ENCODE measurements around the gene PALB2.
A peak's percentile ranks its signal among the peaks of the same experiment; 100 is the strongest.

The PALB2 gene

DNA sequence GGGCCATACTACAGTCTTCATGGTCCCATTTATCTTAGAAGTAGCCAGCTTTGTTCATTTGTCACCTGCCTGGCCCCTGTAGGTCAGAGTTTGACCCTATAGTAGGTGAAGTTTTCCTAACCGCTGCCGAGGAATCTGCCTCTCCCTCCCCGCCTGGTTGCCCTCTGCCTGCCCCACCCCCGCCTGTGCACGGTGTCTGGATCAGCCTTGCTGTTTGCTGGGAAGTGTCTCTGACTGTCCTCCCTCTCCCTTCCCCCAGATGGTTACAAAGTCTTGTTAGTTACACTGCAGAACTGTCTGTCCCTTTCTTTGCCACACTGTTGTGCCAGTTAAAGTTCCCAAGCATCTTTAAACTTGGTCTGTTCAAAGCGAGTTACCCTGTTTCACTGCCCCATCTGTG lies 77.9 kb downstream of the PALB2 start:
- no peak for TF ChIP-seq ZBTB7A (IDR thresholded peaks at IDR 0.05; ENCODE audit: low read depth)
- TF ChIP-seq EP300 (IDR thresholded peaks at IDR 0.05; ENCODE audit: borderline replicate concordance), result no peak
- no peak for TF ChIP-seq EGR1 (IDR thresholded peaks at IDR 0.05)
- no peak for TF ChIP-seq TAF1 (IDR thresholded peaks at IDR 0.05; ENCODE audit: low read depth)
- TF ChIP-seq CREB1 (IDR thresholded peaks at IDR 0.05; ENCODE audit: low read depth), result no peak
- no peak for TF ChIP-seq CEBPB (IDR thresholded peaks at IDR 0.05)
- TF ChIP-seq YY1 (IDR thresholded peaks at IDR 0.05; ENCODE audit: low read depth), result no peak
- TF ChIP-seq, protein P1, sequence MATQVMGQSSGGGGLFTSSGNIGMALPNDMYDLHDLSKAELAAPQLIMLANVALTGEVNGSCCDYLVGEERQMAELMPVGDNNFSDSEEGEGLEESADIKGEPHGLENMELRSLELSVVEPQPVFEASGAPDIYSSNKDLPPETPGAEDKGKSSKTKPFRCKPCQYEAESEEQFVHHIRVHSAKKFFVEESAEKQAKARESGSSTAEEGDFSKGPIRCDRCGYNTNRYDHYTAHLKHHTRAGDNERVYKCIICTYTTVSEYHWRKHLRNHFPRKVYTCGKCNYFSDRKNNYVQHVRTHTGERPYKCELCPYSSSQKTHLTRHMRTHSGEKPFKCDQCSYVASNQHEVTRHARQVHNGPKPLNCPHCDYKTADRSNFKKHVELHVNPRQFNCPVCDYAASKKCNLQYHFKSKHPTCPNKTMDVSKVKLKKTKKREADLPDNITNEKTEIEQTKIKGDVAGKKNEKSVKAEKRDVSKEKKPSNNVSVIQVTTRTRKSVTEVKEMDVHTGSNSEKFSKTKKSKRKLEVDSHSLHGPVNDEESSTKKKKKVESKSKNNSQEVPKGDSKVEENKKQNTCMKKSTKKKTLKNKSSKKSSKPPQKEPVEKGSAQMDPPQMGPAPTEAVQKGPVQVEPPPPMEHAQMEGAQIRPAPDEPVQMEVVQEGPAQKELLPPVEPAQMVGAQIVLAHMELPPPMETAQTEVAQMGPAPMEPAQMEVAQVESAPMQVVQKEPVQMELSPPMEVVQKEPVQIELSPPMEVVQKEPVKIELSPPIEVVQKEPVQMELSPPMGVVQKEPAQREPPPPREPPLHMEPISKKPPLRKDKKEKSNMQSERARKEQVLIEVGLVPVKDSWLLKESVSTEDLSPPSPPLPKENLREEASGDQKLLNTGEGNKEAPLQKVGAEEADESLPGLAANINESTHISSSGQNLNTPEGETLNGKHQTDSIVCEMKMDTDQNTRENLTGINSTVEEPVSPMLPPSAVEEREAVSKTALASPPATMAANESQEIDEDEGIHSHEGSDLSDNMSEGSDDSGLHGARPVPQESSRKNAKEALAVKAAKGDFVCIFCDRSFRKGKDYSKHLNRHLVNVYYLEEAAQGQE (IDR thresholded peaks at IDR 0.05; ENCODE audit: low read depth), result no peak
- no peak for TF ChIP-seq TEAD4 (IDR thresholded peaks at IDR 0.05)
- no peak for TF ChIP-seq RAD21 (IDR thresholded peaks at IDR 0.05; ENCODE audit: low read depth)
- TF ChIP-seq NFIC (IDR thresholded peaks at IDR 0.05), result no peak
- TF ChIP-seq, protein P2, sequence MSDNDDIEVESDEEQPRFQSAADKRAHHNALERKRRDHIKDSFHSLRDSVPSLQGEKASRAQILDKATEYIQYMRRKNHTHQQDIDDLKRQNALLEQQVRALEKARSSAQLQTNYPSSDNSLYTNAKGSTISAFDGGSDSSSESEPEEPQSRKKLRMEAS (IDR thresholded peaks at IDR 0.05), result no peak
- TF ChIP-seq, protein P3, sequence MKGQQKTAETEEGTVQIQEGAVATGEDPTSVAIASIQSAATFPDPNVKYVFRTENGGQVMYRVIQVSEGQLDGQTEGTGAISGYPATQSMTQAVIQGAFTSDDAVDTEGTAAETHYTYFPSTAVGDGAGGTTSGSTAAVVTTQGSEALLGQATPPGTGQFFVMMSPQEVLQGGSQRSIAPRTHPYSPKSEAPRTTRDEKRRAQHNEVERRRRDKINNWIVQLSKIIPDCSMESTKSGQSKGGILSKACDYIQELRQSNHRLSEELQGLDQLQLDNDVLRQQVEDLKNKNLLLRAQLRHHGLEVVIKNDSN (IDR thresholded peaks at IDR 0.05), result no peak
- TF ChIP-seq FOXM1 (IDR thresholded peaks at IDR 0.05; ENCODE audit: borderline replicate concordance, low read depth), result no peak

DNA sequence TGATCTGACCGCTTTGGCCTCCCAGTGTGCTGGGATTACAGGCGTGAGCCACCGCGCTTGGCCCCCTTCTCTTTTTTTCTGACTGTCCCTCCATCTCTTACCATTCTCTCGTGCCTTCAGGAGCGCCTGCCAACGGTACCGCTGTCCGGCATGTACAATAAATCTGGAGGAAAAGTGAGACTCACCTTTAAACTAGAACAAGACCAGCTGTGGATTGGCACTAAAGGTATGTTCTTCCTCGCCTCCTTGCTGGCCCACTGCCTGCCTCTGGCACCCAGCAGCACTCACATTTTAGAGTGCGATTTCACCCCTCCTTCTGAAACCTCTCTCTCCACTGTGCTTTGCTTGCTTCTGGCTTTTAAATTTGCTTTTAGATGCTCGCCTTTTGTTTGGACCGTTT lies 78.6 kb downstream of the PALB2 start:
- TF ChIP-seq, protein P2 (IDR thresholded peaks at IDR 0.05), result no peak
- TF ChIP-seq YY1 (IDR thresholded peaks at IDR 0.05; ENCODE audit: low read depth) (no peak), FOXM1 (IDR thresholded peaks at IDR 0.05; ENCODE audit: borderline replicate concordance, low read depth) (no peak), NFIC (IDR thresholded peaks at IDR 0.05) (no peak), CEBPB (IDR thresholded peaks at IDR 0.05) (no peak), TEAD4 (IDR thresholded peaks at IDR 0.05) (no peak), ZBTB7A (IDR thresholded peaks at IDR 0.05; ENCODE audit: low read depth) (no peak), RAD21 (IDR thresholded peaks at IDR 0.05; ENCODE audit: low read depth) (no peak), EP300 (IDR thresholded peaks at IDR 0.05; ENCODE audit: borderline replicate concordance) (no peak), TAF1 (IDR thresholded peaks at IDR 0.05; ENCODE audit: low read depth) (no peak), EGR1 (IDR thresholded peaks at IDR 0.05) (no peak), TCF12 (IDR thresholded peaks at IDR 0.05; ENCODE audit: low read depth) (no peak), CREB1 (IDR thresholded peaks at IDR 0.05; ENCODE audit: low read depth) (no peak)
- TF ChIP-seq, protein P1 (IDR thresholded peaks at IDR 0.05; ENCODE audit: low read depth), result no peak
- TF ChIP-seq, protein P3 (IDR thresholded peaks at IDR 0.05), result no peak

DNA sequence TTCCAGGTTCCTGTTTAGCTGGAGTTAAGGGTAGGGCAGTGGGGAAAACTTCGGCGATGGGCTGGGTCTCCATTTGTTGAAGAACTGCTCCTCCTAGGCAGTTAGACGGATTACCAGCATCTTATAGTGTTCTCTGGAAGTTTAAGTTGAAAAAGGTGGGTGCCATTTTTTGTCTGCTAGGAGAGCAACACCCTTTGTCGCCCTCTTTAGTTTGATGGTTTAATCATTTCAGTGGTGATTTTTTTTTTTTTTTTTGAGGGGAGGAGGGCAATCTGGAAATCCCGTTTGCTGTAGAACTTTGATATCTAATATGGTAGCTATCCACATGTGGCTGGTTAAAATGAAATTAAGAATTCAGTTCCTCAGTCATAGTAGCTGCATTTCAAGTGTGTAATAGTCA lies 79.5 kb downstream of the PALB2 start:
- TF ChIP-seq RAD21 (IDR thresholded peaks at IDR 0.05; ENCODE audit: low read depth) (no peak), EP300 (IDR thresholded peaks at IDR 0.05; ENCODE audit: borderline replicate concordance) (no peak), TEAD4 (IDR thresholded peaks at IDR 0.05) (no peak), EGR1 (IDR thresholded peaks at IDR 0.05) (no peak), ZBTB7A (IDR thresholded peaks at IDR 0.05; ENCODE audit: low read depth) (no peak), TAF1 (IDR thresholded peaks at IDR 0.05; ENCODE audit: low read depth) (no peak)
- TF ChIP-seq, protein P1 (IDR thresholded peaks at IDR 0.05; ENCODE audit: low read depth), result no peak

DNA sequence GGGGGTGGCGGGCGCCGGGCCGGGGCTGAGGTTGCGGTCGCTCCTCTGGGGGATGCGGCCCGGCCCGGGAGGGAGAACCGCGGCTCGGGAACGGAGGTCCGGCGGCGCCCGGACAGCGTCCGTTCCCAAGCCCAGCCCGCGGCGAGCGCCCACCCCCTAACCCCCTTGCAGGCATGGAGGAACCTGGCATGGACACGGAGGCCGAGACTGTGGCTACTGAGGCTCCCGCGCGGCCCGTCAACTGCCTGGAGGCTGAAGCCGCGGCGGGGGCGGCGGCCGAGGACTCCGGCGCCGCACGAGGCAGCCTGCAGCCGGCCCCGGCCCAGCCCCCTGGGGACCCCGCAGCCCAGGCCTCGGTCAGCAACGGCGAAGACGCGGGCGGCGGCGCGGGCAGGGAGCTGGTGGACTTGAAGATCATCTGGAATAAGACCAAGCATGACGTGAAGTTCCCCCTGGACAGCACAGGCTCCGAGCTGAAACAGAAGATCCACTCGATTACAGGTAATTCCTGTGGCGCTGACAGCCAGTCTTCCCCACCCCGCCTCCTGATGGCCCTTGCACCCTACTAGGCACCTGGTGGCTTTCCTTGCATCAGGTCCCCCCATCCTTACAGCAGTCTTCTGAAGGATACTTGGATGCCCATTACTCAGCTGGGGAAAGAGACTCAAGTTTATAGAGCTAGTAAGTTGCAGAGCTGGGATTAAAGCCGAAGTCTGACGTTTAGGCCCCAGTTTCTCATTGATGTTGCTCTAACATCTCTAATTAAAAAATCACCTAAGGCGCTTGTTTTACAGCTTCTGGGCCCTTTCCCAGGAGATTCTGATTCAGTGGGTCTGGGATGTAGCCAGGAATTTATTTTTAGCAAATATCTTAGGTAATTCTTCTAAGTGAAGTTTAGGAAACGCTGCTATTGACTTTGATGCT lies 83.1 kb downstream of the PALB2 start:
- TF ChIP-seq, protein P3 (IDR thresholded peaks at IDR 0.05), result no peak
- TF ChIP-seq TAF1 (IDR thresholded peaks at IDR 0.05; ENCODE audit: low read depth), result no peak
- TF ChIP-seq ZBTB7A (IDR thresholded peaks at IDR 0.05; ENCODE audit: low read depth), result 0 out of 2 replicates have a peak, but pooled peaks have one; percentile 32
